ENCODE results near the gene SKAP1.

DNA sequence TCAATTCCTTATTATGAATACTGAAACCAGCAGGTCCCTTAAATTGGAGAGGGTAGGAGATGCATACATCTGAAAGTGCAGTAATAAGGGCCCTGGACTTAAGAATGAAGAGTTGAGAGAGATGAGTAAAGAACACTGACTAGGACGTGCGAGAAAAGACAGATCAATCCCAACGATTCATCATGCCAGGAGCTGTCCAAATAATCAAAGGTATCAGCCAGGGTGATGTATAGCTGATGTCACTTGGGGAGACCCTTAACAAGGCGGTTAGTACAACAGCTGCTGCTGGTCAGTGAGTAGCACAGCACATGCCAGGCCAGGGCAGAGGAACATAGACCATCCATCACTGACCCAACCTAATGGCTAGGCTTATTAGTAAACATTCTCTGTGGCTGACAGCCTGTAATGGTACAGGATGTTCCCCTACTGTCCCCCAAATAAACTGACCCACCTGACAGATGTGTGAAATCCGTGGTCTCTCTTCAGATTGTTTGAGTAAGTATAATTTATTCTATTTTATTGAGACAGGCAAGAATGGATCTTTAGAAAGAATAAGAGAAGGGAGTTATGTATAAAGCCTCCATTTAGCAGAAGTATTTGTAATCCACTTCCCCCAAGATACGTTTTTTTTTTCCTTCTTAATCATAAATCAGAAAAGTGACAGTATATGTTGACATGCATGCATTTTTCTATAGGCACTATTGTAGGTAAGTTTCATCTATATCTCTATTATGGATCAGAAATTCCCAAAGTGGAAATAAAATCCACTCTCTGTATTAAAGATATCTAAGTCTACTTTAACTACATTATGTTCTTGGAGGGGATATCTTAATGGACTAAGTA is 204.1 kb downstream of the SKAP1 start:
- TF ChIP-seq, protein P1, sequence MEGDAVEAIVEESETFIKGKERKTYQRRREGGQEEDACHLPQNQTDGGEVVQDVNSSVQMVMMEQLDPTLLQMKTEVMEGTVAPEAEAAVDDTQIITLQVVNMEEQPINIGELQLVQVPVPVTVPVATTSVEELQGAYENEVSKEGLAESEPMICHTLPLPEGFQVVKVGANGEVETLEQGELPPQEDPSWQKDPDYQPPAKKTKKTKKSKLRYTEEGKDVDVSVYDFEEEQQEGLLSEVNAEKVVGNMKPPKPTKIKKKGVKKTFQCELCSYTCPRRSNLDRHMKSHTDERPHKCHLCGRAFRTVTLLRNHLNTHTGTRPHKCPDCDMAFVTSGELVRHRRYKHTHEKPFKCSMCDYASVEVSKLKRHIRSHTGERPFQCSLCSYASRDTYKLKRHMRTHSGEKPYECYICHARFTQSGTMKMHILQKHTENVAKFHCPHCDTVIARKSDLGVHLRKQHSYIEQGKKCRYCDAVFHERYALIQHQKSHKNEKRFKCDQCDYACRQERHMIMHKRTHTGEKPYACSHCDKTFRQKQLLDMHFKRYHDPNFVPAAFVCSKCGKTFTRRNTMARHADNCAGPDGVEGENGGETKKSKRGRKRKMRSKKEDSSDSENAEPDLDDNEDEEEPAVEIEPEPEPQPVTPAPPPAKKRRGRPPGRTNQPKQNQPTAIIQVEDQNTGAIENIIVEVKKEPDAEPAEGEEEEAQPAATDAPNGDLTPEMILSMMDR (IDR thresholded peaks at IDR 0.05 in 4 of 5, conservative IDR thresholded peaks at IDR 0.05 in 1 of 5) = no peak
- TF ChIP-seq POLR2A (IDR thresholded peaks at IDR 0.05) = no peak

All from gastrocnemius medialis (tissue), 4 donors.